GM23248 (cell line): ENCODE measurements around the gene STAG1. TPM values are rescaled to one million over a fixed set of nuclear protein-coding genes. Genes with fewer than 3 reads are reported as not detected.

Experiments used
- DNase-seq: peaks from one replicate; pipeline ENCODE4 v3.0.0-alpha.2; 2015
- H2AFZ ChIP-seq: fragments of 200-600 bp; sonication (generic); 2 replicates; pipeline ENCODE4 v1.6.1; 2016; ENCODE audit warnings: antibody characterized with exemption
- H3F3A ChIP-seq: fragments of 200-600 bp; sonication (generic); 2 replicates; pipeline ENCODE4 v1.6.1; 2016; ENCODE audit warnings: mild to moderate bottlenecking, antibody characterized with exemption, mixed run types; ENCODE audit not compliant: insufficient read depth
- H3K27ac ChIP-seq: fragments of 200-600 bp; sonication (generic); 2 replicates; pipeline ENCODE4 v1.5.1; 2016; ENCODE audit warnings: mild to moderate bottlenecking
- H3K27me3 ChIP-seq: fragments of 200-600 bp; sonication (generic); replicated peaks from 2 replicates; pipeline ENCODE4 v1.6.1; 2016; ENCODE audit warnings: mild to moderate bottlenecking; ENCODE audit not compliant: insufficient read depth
- H3K36me3 ChIP-seq: fragments of 200-600 bp; sonication (generic); 2 replicates; pipeline ENCODE4 v1.6.1; 2016; ENCODE audit warnings: low read depth, mild to moderate bottlenecking
- H3K4me1 ChIP-seq: fragments of 200-600 bp; sonication (generic); 2 replicates; pipeline ENCODE4 v1.6.1; 2016; ENCODE audit warnings: mild to moderate bottlenecking; ENCODE audit not compliant: insufficient read depth
- H3K4me2 ChIP-seq: fragments of 200-600 bp; sonication (generic); one replicate; pipeline ENCODE4 v1.6.1; 2016; ENCODE audit warnings: mild to moderate bottlenecking; ENCODE audit not compliant: unreplicated experiment
- H3K4me3 ChIP-seq: fragments of 200-600 bp; sonication (generic); 2 replicates; pipeline ENCODE4 v1.5.1; 2016; ENCODE audit warnings: mild to moderate bottlenecking
- H3K79me2 ChIP-seq: fragments of 200-600 bp; sonication (generic); 2 replicates; pipeline ENCODE4 v1.6.1; 2016; ENCODE audit warnings: mild to moderate bottlenecking; ENCODE audit not compliant: insufficient read depth
- H3K9ac ChIP-seq: fragments of 200-600 bp; sonication (generic); 2 replicates; pipeline ENCODE4 v1.6.1; 2016; ENCODE audit warnings: mild to moderate bottlenecking
- H3K9me2 ChIP-seq: fragments of 200-600 bp; sonication (generic); 2 replicates; pipeline ENCODE4 v1.6.1; 2016; ENCODE audit warnings: mixed run types, mild to moderate bottlenecking, moderate library complexity; ENCODE audit not compliant: insufficient read depth
- H3K9me3 ChIP-seq: fragments of 200-600 bp; sonication (generic); one replicate; pipeline ENCODE4 v1.6.1; 2017; ENCODE audit warnings: low read depth
- H4K20me1 ChIP-seq: fragments of 200-600 bp; sonication (generic); 2 replicates; pipeline ENCODE4 v1.6.0; 2016; ENCODE audit not compliant: insufficient read depth
- EZH2 ChIP-seq: fragments of 200-600 bp; sonication (generic); IDR thresholded peaks from 2 replicates; pipeline ENCODE4 v1.6.1; 2018; ENCODE audit warnings: antibody characterized with exemption, mild to moderate bottlenecking; ENCODE audit not compliant: insufficient read depth, poor library complexity, severe bottlenecking
- EZH2phosphoT487 ChIP-seq: fragments of 200-600 bp; sonication (generic); IDR thresholded peaks from 2 replicates; pipeline ENCODE4 v1.6.1; 2018; ENCODE audit warnings: antibody characterized with exemption, moderate library complexity, mild to moderate bottlenecking, low read depth; ENCODE audit not compliant: insufficient read depth
- WGBS, 2 experiments: methylation state at CpG; one replicate each; pipeline ENCODE4 v1.1.6; 2015 to 2017; ENCODE audit warnings: low lambda C conversion rate in 2 of 2, low coverage in 1 of 2; ENCODE audit errors: missing lambda C conversion rate in 2 of 2; 5-methylcytosine and 5-hydroxymethylcytosine counted together
- in situ Hi-C: fragments of 300-500 bp; cut with MboI; formaldehyde crosslinking; loops from 2 replicates; pipeline ENCODE4 v1.15.0; 2020
- polyA plus RNA-seq: library from polyadenylated mRNA; unstranded; fragments of >200 nt; fragmentation: Nextera tagmentation; extraction: Ambion mirVana; gene quantifications from 2 replicates; pipeline ENCODE4 v1.2.1, GENCODE V29; 2016
- total RNA-seq: library from RNA; depleted of rRNA; stranded (reverse); fragments of >200 nt; shearing (Covaris generic); gene quantifications from 2 replicates; pipeline ENCODE4 v1.2.3, GENCODE V29; 2014

STAG1 gene
- total and polyA plus RNA-seq, 2 experiments from 2014 or later, result 21.1 to 39.7 TPM

- Histone ChIP-seq H3K4me1 (peaks cover 13% of the 10 kb centered on the region; the same call in 1 of the 2 replicates), H3K27me3 (no peaks in the 10 kb centered on the region), H3K27ac (no peak overlapping the region), H4K20me1 (0 out of 2 replicates have a peak, but pooled peaks cover 15% of the 10 kb centered on the region), H3K36me3 (no peaks in the 10 kb centered on the region), H3K9me3 (no peaks in the 10 kb centered on the region), H2AFZ (no peak overlapping the region), H3K4me2 (no peak overlapping the region), H3K9ac (no peak overlapping the region), H3F3A (peaks cover 13% of the 10 kb centered on the region; the same call in 1 of the 2 replicates), H3K79me2 (peaks cover 100% of the 10 kb centered on the region), H3K4me3 (no peak overlapping the region), H3K9me2 (no peaks in the 10 kb centered on the region)
- DNase-seq, result no peak
- TF ChIP-seq EZH2, result no peak
- no peak for TF ChIP-seq EZH2phosphoT487
- 78 to 81% methylated on average over 5 of the region's 5 CpGs for WGBS, 2 experiments
- in situ Hi-C loops, result no loop called here
Measured at GRCh38 chr3:136699271-136699828, 52.8 kb downstream of the STAG1 start.

GRCh38 chr3:136698361-136698760 lies 53.8 kb downstream of the STAG1 start:
- Histone ChIP-seq H3K27ac (no peak overlapping the region), H3K36me3 (no peaks in the 10 kb centered on the region), H3K4me1 (peaks cover 13% of the 10 kb centered on the region; the same call in 1 of the 2 replicates), H3K4me2 (no peak overlapping the region), H3F3A (peaks cover 13% of the 10 kb centered on the region; the same call in 1 of the 2 replicates), H3K9me2 (no peaks in the 10 kb centered on the region), H3K79me2 (peaks cover 100% of the 10 kb centered on the region), H3K9me3 (no peaks in the 10 kb centered on the region), H3K27me3 (no peaks in the 10 kb centered on the region), H4K20me1 (0 out of 2 replicates have a peak, but pooled peaks cover 11% of the 10 kb centered on the region), H3K9ac (no peak overlapping the region), H2AFZ (no peak overlapping the region), H3K4me3 (no peak overlapping the region)
- 86 to 88% methylated on average over 3 of the region's 3 CpGs for WGBS, 2 experiments
- no peak for DNase-seq
- in situ Hi-C loops, result no loop called here
- TF ChIP-seq EZH2 (no peak), EZH2phosphoT487 (no peak)

- peaks cover 13% of the 10 kb centered on the region; the same call in 1 of the 2 replicates for H3K4me1 ChIP-seq
- H3K9me2 ChIP-seq, result no peaks in the 10 kb centered on the region
- H3K4me3 ChIP-seq, result no peak overlapping the region
- DNase-seq, result no peak
- no peak overlapping the region for H2AFZ ChIP-seq
- TF ChIP-seq EZH2, result no peak
- no peak for TF ChIP-seq EZH2phosphoT487
- H4K20me1 ChIP-seq, result 0 out of 2 replicates have a peak, but pooled peaks cover 11% of the 10 kb centered on the region
- no peaks in the 10 kb centered on the region for H3K9me3 ChIP-seq
- no peaks in the 10 kb centered on the region for H3K27me3 ChIP-seq
- H3K9ac ChIP-seq, result no peak overlapping the region
- peaks cover 13% of the 10 kb centered on the region; the same call in 1 of the 2 replicates for H3F3A ChIP-seq
- H3K27ac ChIP-seq, result no peak overlapping the region
- 77 to 88% methylated on average over 6 of the region's 6 CpGs for WGBS, 2 experiments
- no peaks in the 10 kb centered on the region for H3K36me3 ChIP-seq
- H3K79me2 ChIP-seq, result peaks cover 100% of the 10 kb centered on the region
- in situ Hi-C loops, result no loop called here
- H3K4me2 ChIP-seq, result no peak overlapping the region
Measured at GRCh38 chr3:136696797-136697196, 55.4 kb downstream of the STAG1 start.

GRCh38 chr3:136694321-136694720 lies 57.9 kb downstream of the STAG1 start:
- H3K4me2 ChIP-seq, result no peak overlapping the region
- whole genome bisulfite sequencing, 2 experiments, result 94 to 96% methylated on average over 2 of the region's 2 CpGs
- no peak overlapping the region for H3K27ac ChIP-seq
- H3K9me3 ChIP-seq, result no peaks in the 10 kb centered on the region
- peaks cover 100% of the 10 kb centered on the region for H3K79me2 ChIP-seq
- H4K20me1 ChIP-seq, result peaks cover 11% of the 10 kb centered on the region; the same call in 1 of the 2 replicates
- H3K27me3 ChIP-seq, result no peaks in the 10 kb centered on the region
- no peak for TF ChIP-seq EZH2phosphoT487
- TF ChIP-seq EZH2, result no peak
- H3K9ac ChIP-seq, result no peak overlapping the region
- DNase-seq, result no peak
- peaks cover 13% of the 10 kb centered on the region; the same call in 1 of the 2 replicates for H3F3A ChIP-seq
- H3K36me3 ChIP-seq, result no peaks in the 10 kb centered on the region
- H3K4me1 ChIP-seq, result peaks cover 13% of the 10 kb centered on the region; the same call in 1 of the 2 replicates
- in situ Hi-C loops, result no loop called here
- H3K9me2 ChIP-seq, result no peaks in the 10 kb centered on the region
- no peak overlapping the region for H2AFZ ChIP-seq
- no peak overlapping the region for H3K4me3 ChIP-seq
